Astrocyte (in vitro differentiated cells and primary cell): Measurements from ENCODE around the gene MAEA. TPM values are rescaled to one million over a fixed set of nuclear protein-coding genes. Genes with fewer than 3 reads are reported as not detected.

Experiments
- DNase-seq: peaks from one replicate; pipeline ENCODE4 v3.0.0-alpha.2; 2010; ENCODE audit warnings: low read depth
- FAIRE-seq: peaks from 2 replicates; lab custom pipeline; 2011; peaks lifted over from hg19 to GRCh38; lab: Jason Lieb, UNC
- H2AFZ ChIP-seq: 2 replicates; pipeline ENCODE4 v1.6.0; 2012; ENCODE audit warnings: low read depth, low read length, inconsistent platforms
- H3K27ac ChIP-seq: 2 replicates; pipeline ENCODE4 v1.5.1; 2011; ENCODE audit warnings: low read depth, low read length, inconsistent platforms
- H3K27me3 ChIP-seq: 2 replicates; pipeline ENCODE4 v1.6.0; 2011; ENCODE audit warnings: low read length, inconsistent platforms; ENCODE audit not compliant: insufficient read depth
- H3K36me3 ChIP-seq: 2 replicates; pipeline ENCODE4 v1.5.1; 2011; ENCODE audit warnings: low read length, inconsistent platforms; ENCODE audit not compliant: insufficient read depth
- H3K4me1 ChIP-seq: 2 replicates; pipeline ENCODE4 v1.5.1; 2011; ENCODE audit warnings: low read length, inconsistent platforms; ENCODE audit not compliant: insufficient read depth
- H3K4me2 ChIP-seq: 2 replicates; pipeline ENCODE4 v1.6.0; 2012; ENCODE audit warnings: low read length, inconsistent platforms
- H3K4me3 ChIP-seq: 2 replicates; pipeline ENCODE4 v1.5.1; 2011; ENCODE audit warnings: low read depth, mild to moderate bottlenecking, low read length, inconsistent platforms; ENCODE audit not compliant: insufficient read depth
- H3K79me2 ChIP-seq: 2 replicates; pipeline ENCODE4 v1.6.0; 2012; ENCODE audit warnings: mild to moderate bottlenecking, low read length, inconsistent platforms; ENCODE audit not compliant: insufficient read depth
- H3K9ac ChIP-seq: 2 replicates; pipeline ENCODE4 v1.6.0; 2012; ENCODE audit warnings: mild to moderate bottlenecking, low read length, inconsistent platforms
- H3K9me3 ChIP-seq: 2 replicates; pipeline ENCODE4 v1.5.1; 2012; ENCODE audit warnings: low read depth, mild to moderate bottlenecking, low read length, inconsistent platforms; ENCODE audit not compliant: insufficient read depth
- H4K20me1 ChIP-seq: 2 replicates; pipeline ENCODE4 v1.6.0; 2012; ENCODE audit warnings: low read length, inconsistent platforms; ENCODE audit not compliant: insufficient read depth
- H3K27ac Mint-ChIP-seq: one replicate; pipeline ENCODE4 v1.8.0; 2021; ENCODE audit warnings: mild to moderate bottlenecking, mixed read lengths; ENCODE audit not compliant: unreplicated experiment
- H3K27me3 Mint-ChIP-seq: one replicate; pipeline ENCODE4 v1.8.0; 2021; ENCODE audit warnings: low read depth, mixed read lengths; ENCODE audit not compliant: unreplicated experiment
- H3K36me3 Mint-ChIP-seq: one replicate; pipeline ENCODE4 v1.8.0; 2021; ENCODE audit warnings: low read depth, mixed read lengths; ENCODE audit not compliant: unreplicated experiment
- H3K4me1 Mint-ChIP-seq: one replicate; pipeline ENCODE4 v1.8.0; 2021; ENCODE audit warnings: low read depth, mixed read lengths; ENCODE audit not compliant: unreplicated experiment
- H3K4me3 Mint-ChIP-seq: one replicate; pipeline ENCODE4 v1.8.0; 2021; ENCODE audit warnings: mild to moderate bottlenecking, moderate library complexity, mixed read lengths; ENCODE audit not compliant: unreplicated experiment
- H3K9me3 Mint-ChIP-seq: one replicate; pipeline ENCODE4 v1.8.0; 2021; ENCODE audit warnings: mild to moderate bottlenecking, mixed read lengths; ENCODE audit not compliant: unreplicated experiment
- EZH2 ChIP-seq: IDR thresholded peaks from 2 replicates; pipeline ENCODE4 v1.6.1; 2012; ENCODE audit warnings: mild to moderate bottlenecking, low read length, inconsistent platforms; ENCODE audit not compliant: insufficient read depth
- total RNA-seq: library from RNA; stranded (reverse); gene quantifications from 2 replicates; pipeline ENCODE4 v1.2.1, GENCODE V29; 2021
- TF ChIP-seq, protein P1 (sequence below): IDR thresholded peaks from 2 replicates; pipeline ENCODE4 v1.5.1; 2011; ENCODE audit warnings: low read depth, mild to moderate bottlenecking, inconsistent platforms, low read length, moderate library complexity; ENCODE audit not compliant: insufficient read depth

MAEA gene
- total RNA-seq, 1 donor from 2014 or later = 79.3 TPM

- H3K4me1 ChIP-seq = peaks cover 18% of the 10 kb centered on the region
- H3K79me2 ChIP-seq = peaks cover 84% of the 10 kb centered on the region
- Mint-ChIP-seq H3K27ac (no peak overlapping the region), H3K36me3 (peaks cover 9% of the 10 kb centered on the region), H3K4me3 (no peak overlapping the region), H3K9me3 (no peaks in the 10 kb centered on the region), H3K4me1 (peaks cover 19% of the 10 kb centered on the region), H3K27me3 (no peaks in the 10 kb centered on the region)
- peaks cover 77% of the 10 kb centered on the region for H4K20me1 ChIP-seq
- no peak overlapping the region for H3K27ac ChIP-seq
- peaks cover 4% of the 10 kb centered on the region for H3K36me3 ChIP-seq
- TF ChIP-seq, protein P1, sequence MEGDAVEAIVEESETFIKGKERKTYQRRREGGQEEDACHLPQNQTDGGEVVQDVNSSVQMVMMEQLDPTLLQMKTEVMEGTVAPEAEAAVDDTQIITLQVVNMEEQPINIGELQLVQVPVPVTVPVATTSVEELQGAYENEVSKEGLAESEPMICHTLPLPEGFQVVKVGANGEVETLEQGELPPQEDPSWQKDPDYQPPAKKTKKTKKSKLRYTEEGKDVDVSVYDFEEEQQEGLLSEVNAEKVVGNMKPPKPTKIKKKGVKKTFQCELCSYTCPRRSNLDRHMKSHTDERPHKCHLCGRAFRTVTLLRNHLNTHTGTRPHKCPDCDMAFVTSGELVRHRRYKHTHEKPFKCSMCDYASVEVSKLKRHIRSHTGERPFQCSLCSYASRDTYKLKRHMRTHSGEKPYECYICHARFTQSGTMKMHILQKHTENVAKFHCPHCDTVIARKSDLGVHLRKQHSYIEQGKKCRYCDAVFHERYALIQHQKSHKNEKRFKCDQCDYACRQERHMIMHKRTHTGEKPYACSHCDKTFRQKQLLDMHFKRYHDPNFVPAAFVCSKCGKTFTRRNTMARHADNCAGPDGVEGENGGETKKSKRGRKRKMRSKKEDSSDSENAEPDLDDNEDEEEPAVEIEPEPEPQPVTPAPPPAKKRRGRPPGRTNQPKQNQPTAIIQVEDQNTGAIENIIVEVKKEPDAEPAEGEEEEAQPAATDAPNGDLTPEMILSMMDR = no peak
- TF ChIP-seq EZH2 = no peak
- H2AFZ ChIP-seq = no peak overlapping the region
- H3K4me2 ChIP-seq = no peak overlapping the region
- H3K9me3 ChIP-seq = no peaks in the 10 kb centered on the region
- no peaks in the 10 kb centered on the region for H3K27me3 ChIP-seq
- FAIRE-seq (no peak), DNase-seq (no peak)
- H3K9ac ChIP-seq = no peak overlapping the region
- no peak overlapping the region for H3K4me3 ChIP-seq
Measured at GRCh38 chr4:1244081-1244977, 45.4 kb upstream of the MAEA start.

DNA sequence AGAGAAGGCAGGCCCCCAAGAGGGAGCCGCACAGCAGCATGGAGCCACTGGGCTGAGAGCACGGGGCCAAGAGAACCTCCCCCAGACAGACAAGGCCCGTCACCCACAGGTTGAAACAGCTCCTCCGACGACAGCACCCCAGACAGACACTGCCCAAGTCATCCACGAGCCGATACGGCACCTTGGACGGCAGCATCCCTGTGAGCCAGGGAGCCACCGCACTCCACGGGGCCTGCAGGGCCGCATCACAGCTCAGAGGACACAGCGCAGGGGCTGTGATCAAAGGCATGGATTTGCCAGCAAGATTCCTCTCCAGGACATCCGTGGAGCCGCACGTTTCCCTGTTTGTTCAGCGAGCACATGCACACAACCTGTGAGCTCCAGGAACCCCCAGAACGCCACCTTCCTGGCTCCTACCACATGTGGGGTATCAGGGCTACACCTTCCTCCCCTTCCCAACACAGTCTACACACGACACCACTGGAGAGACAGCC is 44.7 kb upstream of the MAEA start:
- Mint-ChIP-seq H3K9me3 (peaks cover 1% of the 10 kb centered on the region), H3K27ac (peak overlapping the region; percentile 26), H3K4me3 (no peak overlapping the region), H3K4me1 (peaks cover 19% of the 10 kb centered on the region), H3K27me3 (no peaks in the 10 kb centered on the region), H3K36me3 (peaks cover 5% of the 10 kb centered on the region)
- DNase-seq (no peak), FAIRE-seq (no peak)
- Histone ChIP-seq H2AFZ (no peak overlapping the region), H3K27ac (no peak overlapping the region), H3K79me2 (peaks cover 82% of the 10 kb centered on the region), H3K36me3 (no peaks in the 10 kb centered on the region), H3K9me3 (peaks cover under 1% of the 10 kb centered on the region), H3K9ac (no peak overlapping the region), H3K4me2 (no peak overlapping the region), H3K27me3 (no peaks in the 10 kb centered on the region), H3K4me3 (no peak overlapping the region), H4K20me1 (peaks cover 70% of the 10 kb centered on the region), H3K4me1 (peaks cover 22% of the 10 kb centered on the region)
- TF ChIP-seq, protein P1 = no peak
- no peak for TF ChIP-seq EZH2
